ENCODE measurements around the gene FUT2.

FUT2 gene

GRCh38 chr19:48734625-48735024 lies 38.9 kb downstream of the FUT2 start:
- no peak for DNase-seq

- DNase-seq = no peak
Measured at GRCh38 chr19:48735031-48735615, 39.4 kb downstream of the FUT2 start.

GRCh38 chr19:48737360-48737998 lies 41.7 kb downstream of the FUT2 start:
- DNase-seq = no peak

DNA sequence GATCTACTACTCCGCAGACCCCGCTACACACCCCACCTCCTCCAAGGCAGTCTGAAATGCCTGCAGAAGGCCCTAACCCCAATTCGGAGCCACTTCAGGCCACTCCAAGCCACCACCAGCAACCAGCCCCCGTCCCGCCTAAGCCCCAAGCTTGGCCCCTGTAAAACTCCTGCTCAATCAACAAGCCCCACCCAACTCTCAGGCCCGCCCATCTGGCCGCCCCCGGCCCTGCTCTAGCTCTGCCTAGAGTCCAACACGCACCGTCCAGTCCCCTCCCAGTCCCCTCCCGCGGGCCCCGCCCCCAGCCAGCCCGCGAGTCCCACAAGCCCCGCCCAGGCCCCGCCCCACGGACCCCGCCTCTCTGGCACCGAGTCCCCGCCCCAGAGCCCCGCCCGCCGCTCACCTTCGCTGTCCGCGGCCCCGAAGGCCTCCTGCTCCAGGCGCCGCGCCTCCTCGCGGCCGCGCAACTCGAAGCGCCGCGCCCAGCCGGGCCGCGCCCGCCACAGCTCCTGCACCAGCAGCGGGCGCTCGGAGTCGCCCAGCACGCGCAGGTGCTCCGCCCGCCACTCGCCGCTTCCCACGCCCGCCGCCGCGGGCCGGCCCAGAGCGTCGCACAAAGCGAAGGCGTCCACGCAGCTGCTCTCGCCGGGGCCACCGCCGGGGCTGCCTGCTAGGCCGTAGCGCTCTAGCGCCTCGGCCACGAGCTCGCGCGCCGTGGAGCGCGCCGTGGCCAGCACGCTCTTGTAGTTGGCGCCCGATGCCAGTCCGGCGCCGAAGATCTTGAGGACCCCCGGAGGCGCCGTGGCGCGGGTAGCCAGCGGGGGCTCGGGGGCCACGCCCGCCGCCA lies 43.0 kb downstream of the FUT2 start:
- DNase-seq = peak; percentile 78

DNA sequence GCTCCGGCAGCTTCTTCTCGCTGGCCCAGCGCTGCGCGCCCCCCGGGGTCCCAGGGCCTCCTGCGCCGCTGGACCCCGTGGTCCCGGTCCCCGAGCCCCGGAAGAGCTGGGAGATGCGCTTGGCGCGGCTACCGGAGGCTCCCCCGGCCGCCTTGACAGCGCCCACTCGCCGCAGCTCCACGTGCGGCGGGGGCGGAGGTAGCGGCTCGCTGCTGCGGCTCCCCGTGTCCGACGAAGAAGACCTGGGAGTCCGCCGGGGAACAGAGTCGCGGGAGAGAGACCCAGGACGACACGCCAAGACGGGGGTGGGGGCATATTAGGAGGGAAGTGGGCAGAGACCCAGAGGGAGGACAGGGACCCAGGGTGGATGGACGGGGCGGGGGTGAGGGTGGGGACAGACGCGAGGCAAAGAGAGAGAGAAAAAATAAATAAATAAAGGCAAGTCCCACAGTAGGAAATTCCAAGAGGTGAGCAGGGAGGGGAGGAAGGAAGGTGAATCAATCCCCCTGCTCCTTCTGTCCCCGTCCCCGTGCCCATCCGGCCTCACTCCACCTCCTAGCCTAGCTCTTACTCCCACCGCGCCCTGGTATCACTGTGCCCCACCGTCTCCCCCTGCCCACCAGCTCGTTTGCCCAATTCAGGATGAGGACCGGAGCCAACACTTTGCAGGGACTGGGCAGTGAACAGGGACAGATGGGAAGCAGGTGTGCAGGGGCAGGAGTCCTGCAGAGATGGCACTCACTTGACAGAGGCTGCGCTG lies 43.8 kb downstream of the FUT2 start:
- DNase-seq = peak; percentile 25

- no peak for DNase-seq
Measured at GRCh38 chr19:48740164-48740972, 44.6 kb downstream of the FUT2 start, which contains the start of gene RASIP1. Gene RASIP1, minus strand, starts transcription at chr19:48740610. Its CDS starts 328 bp downstream, at chr19:48740282.

GRCh38 chr19:48741129-48741999 lies 45.6 kb downstream of the FUT2 start:
- DNase-seq = no peak

DNA sequence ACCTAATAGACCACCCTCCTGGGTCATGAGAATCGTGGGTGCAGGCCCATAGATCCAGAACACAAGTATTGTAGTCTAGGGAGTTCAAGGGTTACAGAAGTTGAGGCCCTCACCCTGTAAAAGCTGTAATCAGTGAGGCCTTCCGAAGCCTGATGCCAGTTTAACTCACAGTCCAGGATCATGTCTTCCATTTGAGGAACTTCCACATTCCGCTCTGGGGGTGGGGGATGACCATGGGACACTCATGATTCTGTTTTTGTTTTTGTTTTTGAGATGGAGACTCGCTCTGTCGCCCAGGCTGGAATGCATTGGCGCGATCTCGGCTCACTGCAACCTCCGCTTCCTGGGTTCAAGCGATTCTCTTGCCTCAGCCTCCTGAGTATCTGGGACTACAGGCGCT lies 46.3 kb downstream of the FUT2 start:
- DNase-seq = no peak

DNA sequence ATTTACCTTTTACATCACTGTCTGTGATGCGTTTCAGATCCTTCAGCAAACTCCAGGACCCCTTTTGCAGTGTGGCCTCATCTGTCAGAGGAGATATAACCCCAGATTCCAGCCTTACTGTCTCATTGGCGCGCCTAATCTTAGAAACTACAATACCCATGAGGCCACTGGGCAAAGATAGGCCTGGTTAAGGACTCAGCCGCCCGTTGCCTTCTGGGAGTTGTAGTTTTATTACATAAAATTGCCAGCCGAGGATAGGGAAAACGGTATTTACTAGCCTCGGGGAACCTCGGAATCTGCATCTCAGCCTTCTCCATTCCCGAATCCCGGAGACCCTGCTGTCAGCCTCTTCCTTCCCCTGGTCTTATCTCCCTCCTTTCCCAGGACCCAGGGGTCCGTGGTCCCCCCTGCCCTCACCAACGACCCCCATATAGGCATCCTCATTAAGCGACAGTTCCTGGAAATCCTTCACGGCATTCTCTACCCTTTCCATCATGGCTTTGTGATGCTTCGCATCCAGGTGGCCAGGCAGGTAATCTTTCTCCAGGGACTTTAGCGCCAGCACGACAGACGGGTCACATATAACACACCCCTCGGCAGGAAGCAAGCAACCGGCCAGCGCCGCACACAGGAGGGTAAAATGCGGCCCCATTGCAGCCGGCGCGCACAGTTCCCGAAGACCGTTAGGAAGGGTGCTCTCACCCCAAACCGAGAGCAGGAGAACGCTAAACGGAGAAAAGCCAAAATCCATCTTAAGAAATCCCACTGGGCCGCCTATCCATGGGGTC lies 49.6 kb downstream of the FUT2 start:
- peak; percentile 32 for DNase-seq

DNA sequence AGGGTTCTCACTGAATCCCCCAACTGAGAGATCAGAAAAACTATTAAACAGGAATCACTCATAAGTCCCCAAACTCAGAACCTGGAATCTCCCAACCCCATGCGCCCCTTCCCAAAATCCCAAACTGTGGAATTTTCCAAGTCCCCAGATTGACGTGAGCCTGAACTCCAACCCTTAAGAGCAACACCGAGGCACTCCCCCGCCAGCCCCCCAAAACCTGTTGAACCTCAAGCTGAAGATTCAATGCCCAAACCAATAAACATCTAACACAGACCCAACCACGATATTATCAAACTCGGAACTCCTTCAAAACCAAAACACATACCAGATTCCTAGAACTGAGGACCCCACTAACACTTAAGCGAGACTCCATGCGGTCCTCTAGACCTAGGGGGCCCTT lies 50.3 kb downstream of the FUT2 start:
- DNase-seq = no peak

GRCh38 chr19:48746738-48747575 lies 51.2 kb downstream of the FUT2 start, which contains the start of gene IZUMO1:
Gene IZUMO1, minus strand, starts transcription at chr19:48746909. Its CDS starts 1,050 bp downstream, at chr19:48745859.
- DNase-seq = no peak

DNA sequence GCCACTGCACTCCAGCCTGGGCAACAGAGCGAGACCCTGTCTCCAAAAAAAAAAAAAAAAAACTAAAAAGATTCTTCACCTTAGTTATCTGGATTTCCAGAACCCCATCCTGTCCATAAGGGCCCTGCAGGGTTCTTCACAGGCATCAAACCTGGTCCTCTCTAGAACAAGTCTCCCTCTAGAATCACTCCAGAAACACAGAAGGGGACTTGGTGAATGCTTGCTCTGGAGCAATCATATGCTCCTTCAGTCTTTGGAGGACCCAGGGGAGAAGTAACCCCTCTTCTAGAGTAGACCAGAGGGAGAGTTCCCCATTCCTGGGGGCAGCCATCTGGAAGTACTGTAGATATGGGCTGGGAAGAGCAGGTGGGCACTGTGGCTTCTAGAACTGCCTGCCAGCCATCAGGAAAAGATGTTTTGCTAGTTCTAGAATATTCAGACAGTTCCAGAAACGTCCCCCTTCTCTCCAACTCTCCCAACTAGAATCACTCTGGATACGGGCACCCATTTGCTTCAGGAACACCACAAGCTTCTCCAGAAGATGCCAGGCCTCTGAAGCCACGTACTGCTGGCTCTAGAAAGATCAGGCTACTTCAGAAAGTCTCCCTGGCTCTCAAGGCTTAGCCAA lies 53.9 kb downstream of the FUT2 start:
- DNase-seq = no peak

DNA sequence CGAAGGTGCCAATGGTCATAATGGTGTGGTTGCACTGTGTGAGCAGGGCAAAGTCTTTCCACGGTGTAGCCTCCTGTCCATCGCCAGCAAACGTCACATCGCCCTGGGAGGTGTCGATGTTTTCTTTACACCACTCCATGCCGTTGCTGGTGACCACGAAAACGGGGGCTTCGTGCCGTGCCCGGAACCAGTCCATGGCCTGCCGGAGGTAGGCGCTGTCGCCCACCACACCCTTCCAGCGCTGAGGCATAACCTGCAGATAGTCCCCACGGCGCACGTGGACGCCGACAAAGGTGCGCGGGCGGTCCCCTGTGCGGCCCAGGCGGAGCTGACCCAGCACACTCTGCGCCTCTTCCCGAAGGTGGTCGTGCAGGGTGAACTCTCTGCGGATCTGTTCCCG lies 54.6 kb downstream of the FUT2 start:
- no peak for DNase-seq

DNA sequence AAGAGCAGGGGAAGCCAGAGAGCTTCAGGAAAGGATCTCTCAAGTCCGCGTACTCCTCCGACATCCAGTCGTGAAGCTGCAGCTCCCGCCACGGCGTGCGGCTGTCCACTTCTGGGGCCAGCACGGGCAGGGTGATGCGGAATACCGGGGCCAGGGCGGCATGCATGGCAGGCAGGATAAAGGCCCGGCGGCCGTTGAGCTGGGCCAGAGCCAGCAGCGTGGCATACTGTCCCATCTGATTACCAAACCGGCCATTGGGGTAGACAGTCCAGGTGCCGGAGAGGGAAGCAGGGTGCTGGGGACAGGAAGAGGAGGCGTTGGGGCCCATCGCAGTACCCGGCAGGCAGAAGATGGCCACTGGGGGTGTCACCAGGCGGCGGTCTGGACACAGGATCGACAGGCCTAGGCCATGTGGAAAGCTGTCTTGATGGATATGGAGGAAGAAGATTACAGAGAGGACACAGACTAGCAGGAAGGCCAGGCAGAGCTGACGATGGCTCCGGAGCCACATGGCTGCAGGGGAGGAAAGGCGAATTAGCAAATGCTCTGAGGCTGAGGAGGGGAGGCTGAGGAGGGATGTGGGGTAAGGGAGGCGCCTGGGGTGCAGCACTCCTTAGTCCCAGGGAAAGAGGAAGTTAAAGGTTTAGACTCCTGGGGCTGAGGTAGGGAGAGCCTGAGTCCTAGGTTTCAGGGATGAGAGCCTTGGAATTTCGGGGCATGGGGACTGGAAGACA lies 55.2 kb downstream of the FUT2 start:
- DNase-seq = no peak

GRCh38 chr19:48751845-48752495 lies 56.2 kb downstream of the FUT2 start:
- DNase-seq = no peak

- DNase-seq = peak; percentile 27
Measured at GRCh38 chr19:48752496-48753365, 57.0 kb downstream of the FUT2 start, which contains the start of gene FUT1. Gene FUT1, minus strand, starts transcription at chr19:48752641. Its CDS starts 1,360 bp downstream, at chr19:48751281.
